Measurements from ENCODE around the gene TMEM270. TPM values are rescaled to one million over a fixed set of nuclear protein-coding genes. Genes with fewer than 3 reads are reported as not detected.

The TMEM270 gene
- total RNA-seq, 2 donors from 2014 or later: not detected

DNA sequence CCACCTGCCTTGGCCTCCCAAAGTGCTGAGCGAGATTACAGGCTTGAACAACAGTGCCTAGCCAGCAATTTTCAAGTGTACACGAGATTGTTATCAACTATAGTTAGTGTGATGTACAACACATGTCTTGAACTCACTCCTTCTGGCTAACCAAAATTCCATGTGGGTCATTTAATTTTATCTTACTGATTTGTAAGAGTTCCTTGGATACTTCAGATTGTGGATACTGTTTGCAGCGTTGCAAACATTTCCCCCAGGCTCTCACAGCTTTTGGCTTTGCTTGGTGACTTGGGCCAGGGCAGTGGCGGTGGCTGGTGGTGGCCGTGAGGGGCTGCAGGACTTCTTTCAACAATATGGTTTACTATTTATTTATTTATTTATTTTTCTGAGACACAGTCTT, 8.5 kb upstream of the TMEM270 start:
- Histone ChIP-seq H3K36me3 (ENCODE audit: control insufficient read depth, insufficient read depth, low read length) (no peaks in the 10 kb centered on the region), H3K27me3 (ENCODE audit: control insufficient read depth, insufficient read depth, low read length, poor library complexity, severe bottlenecking) (peaks cover 8% of the 10 kb centered on the region), H3K4me3 (ENCODE audit: low read length) (no peak overlapping the region), H3K9me3 (ENCODE audit: control insufficient read depth, low read length) (peaks cover 7% of the 10 kb centered on the region), H3K4me1 (ENCODE audit: control insufficient read depth, insufficient read depth, low read length) (no peaks in the 10 kb centered on the region), H3K9ac (ENCODE audit: extremely low read depth, low read length, poor library complexity, severe bottlenecking) (no peak overlapping the region), H3K27ac (ENCODE audit: low read depth, low read length) (no peak overlapping the region)
- TF ChIP-seq, protein P1, sequence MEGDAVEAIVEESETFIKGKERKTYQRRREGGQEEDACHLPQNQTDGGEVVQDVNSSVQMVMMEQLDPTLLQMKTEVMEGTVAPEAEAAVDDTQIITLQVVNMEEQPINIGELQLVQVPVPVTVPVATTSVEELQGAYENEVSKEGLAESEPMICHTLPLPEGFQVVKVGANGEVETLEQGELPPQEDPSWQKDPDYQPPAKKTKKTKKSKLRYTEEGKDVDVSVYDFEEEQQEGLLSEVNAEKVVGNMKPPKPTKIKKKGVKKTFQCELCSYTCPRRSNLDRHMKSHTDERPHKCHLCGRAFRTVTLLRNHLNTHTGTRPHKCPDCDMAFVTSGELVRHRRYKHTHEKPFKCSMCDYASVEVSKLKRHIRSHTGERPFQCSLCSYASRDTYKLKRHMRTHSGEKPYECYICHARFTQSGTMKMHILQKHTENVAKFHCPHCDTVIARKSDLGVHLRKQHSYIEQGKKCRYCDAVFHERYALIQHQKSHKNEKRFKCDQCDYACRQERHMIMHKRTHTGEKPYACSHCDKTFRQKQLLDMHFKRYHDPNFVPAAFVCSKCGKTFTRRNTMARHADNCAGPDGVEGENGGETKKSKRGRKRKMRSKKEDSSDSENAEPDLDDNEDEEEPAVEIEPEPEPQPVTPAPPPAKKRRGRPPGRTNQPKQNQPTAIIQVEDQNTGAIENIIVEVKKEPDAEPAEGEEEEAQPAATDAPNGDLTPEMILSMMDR (conservative IDR thresholded peaks at IDR 0.05): peak; percentile 41
- H3K4me1 Mint-ChIP-seq: peaks cover 5% of the 10 kb centered on the region
- DNase-seq: no peak
- 90 to 95% methylated on average over 3 to 5 of the region's 5 CpGs for WGBS, 2 experiments (ENCODE audit: insufficient coverage in 1 of 2, insufficient read length in 1 of 2)
- no peaks in the 10 kb centered on the region for H3K36me3 Mint-ChIP-seq (ENCODE audit: low read depth)
- H3K4me3 Mint-ChIP-seq: no peak overlapping the region
- H3K27ac Mint-ChIP-seq: peak overlapping the region; percentile 64
- H3K9me3 Mint-ChIP-seq: peaks cover 9% of the 10 kb centered on the region
- peaks cover 43% of the 10 kb centered on the region for H3K27me3 Mint-ChIP-seq (ENCODE audit: insufficient read depth)

DNA sequence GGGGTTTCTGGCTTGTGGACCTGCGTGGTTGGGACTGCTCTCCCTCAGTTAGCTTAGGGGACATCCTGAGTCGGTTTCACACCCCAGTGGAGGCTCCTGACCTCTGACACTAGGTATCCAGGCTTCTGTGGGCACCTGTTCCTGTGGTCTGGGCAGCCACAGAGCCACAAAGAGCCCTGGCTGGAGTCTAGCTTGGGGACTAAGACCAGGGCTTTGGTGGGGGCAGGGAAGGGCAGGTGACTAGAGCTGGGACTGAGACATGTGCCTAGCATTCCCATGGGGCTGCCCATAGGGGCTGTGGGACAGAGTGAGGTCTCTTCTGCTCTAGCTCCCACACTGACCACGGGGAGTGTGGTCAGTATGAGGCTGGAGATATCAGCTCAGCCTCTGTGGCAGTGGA, 4.0 kb upstream of the TMEM270 start:
- Mint-ChIP-seq H3K9me3 (peaks cover 18% of the 10 kb centered on the region), H3K4me1 (no peaks in the 10 kb centered on the region), H3K36me3 (ENCODE audit: low read depth) (no peaks in the 10 kb centered on the region), H3K27me3 (ENCODE audit: insufficient read depth) (peaks cover 48% of the 10 kb centered on the region), H3K4me3 (no peak overlapping the region), H3K27ac (no peak overlapping the region)
- H3K9me3 ChIP-seq (ENCODE audit: control insufficient read depth, low read length): peaks cover 5% of the 10 kb centered on the region
- H3K4me3 ChIP-seq (ENCODE audit: low read length): no peak overlapping the region
- H3K36me3 ChIP-seq (ENCODE audit: control insufficient read depth, insufficient read depth, low read length): no peaks in the 10 kb centered on the region
- DNase-seq: no peak
- H3K9ac ChIP-seq (ENCODE audit: extremely low read depth, low read length, poor library complexity, severe bottlenecking): no peak overlapping the region
- H3K27ac ChIP-seq (ENCODE audit: low read depth, low read length): no peak overlapping the region
- TF ChIP-seq, protein P1 (conservative IDR thresholded peaks at IDR 0.05): no peak
- no peaks in the 10 kb centered on the region for H3K4me1 ChIP-seq (ENCODE audit: control insufficient read depth, insufficient read depth, low read length)
- WGBS, 2 experiments (ENCODE audit: insufficient coverage in 1 of 2, insufficient read length in 1 of 2): 40 to 73% methylated on average over 1 to 3 of the region's 3 CpGs
- peaks cover 12% of the 10 kb centered on the region for H3K27me3 ChIP-seq (ENCODE audit: control insufficient read depth, insufficient read depth, low read length, poor library complexity, severe bottlenecking)

DNA sequence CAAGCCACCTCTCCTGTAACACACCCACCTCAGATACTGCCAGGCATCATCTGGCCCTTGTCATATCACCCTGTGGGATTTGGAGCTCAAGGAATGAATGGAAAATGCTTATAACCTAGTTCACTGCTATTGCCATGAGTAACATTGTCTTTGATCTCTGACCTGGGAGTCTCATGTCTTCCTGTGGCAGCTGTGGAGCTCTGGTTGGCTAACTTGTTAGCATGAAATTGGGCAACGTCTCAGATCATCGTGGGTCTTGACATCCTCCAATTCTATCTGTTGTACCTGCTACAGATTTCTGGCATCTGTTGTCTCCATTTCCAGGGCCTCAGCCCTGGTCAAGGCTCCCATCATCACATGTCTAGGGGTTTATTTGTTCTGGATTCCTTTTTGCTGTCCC, 2.2 kb upstream of the TMEM270 start:
- TF ChIP-seq, protein P1 (conservative IDR thresholded peaks at IDR 0.05): no peak
- no peak overlapping the region for H3K9ac ChIP-seq (ENCODE audit: extremely low read depth, low read length, poor library complexity, severe bottlenecking)
- no peak overlapping the region for H3K4me3 ChIP-seq (ENCODE audit: low read length)
- Mint-ChIP-seq H3K4me3 (no peak overlapping the region), H3K27ac (no peak overlapping the region), H3K27me3 (ENCODE audit: insufficient read depth) (peaks cover 43% of the 10 kb centered on the region), H3K4me1 (no peaks in the 10 kb centered on the region), H3K9me3 (peaks cover 18% of the 10 kb centered on the region), H3K36me3 (ENCODE audit: low read depth) (no peaks in the 10 kb centered on the region)
- no peak overlapping the region for H3K27ac ChIP-seq (ENCODE audit: low read depth, low read length)
- WGBS, 2 experiments (ENCODE audit: insufficient coverage in 1 of 2, insufficient read length in 1 of 2): 90 to 91% methylated on average over 2 of the region's 2 CpGs
- H3K36me3 ChIP-seq (ENCODE audit: control insufficient read depth, insufficient read depth, low read length): no peaks in the 10 kb centered on the region
- H3K4me1 ChIP-seq (ENCODE audit: control insufficient read depth, insufficient read depth, low read length): no peaks in the 10 kb centered on the region
- DNase-seq: no peak
- peaks cover 12% of the 10 kb centered on the region for H3K27me3 ChIP-seq (ENCODE audit: control insufficient read depth, insufficient read depth, low read length, poor library complexity, severe bottlenecking)
- peaks cover 5% of the 10 kb centered on the region for H3K9me3 ChIP-seq (ENCODE audit: control insufficient read depth, low read length)

Measured in endodermal cell (in vitro differentiated cells).